Spinal cord (tissue), 10 donors: ENCODE measurements around the gene TMEM151A. TPM values are rescaled to one million over a fixed set of nuclear protein-coding genes. Genes with fewer than 3 reads are reported as not detected.
"Not testable (repeated sequence)": the region's sequence is repeated elsewhere in the genome, so short reads cannot be mapped to it uniquely, and the experiment has no call there.

Source experiments
- DNase-seq, 6 donors: peaks; one replicate each; pipeline versions ENCODE4 v3.0.0 to v3.0.0-alpha.2; 2013 to 2015; ENCODE audit warnings: low spot score in 6 of 6, low read depth in 4 of 6
- H3K27ac ChIP-seq: one replicate; pipeline ENCODE4 v1.5.1; 2013; ENCODE audit warnings: low read depth, low read length, control low read depth
- H3K27me3 ChIP-seq: one replicate; pipeline ENCODE4 v1.6.1; 2013; ENCODE audit warnings: low read length; ENCODE audit not compliant: control insufficient read depth, insufficient read depth
- H3K36me3 ChIP-seq: one replicate; pipeline ENCODE4 v1.6.1; 2013; ENCODE audit warnings: low read length; ENCODE audit not compliant: control insufficient read depth, insufficient read depth
- H3K4me1 ChIP-seq: one replicate; pipeline ENCODE4 v1.6.1; 2013; ENCODE audit warnings: low read length; ENCODE audit not compliant: control insufficient read depth, insufficient read depth
- H3K4me3 ChIP-seq: one replicate; pipeline ENCODE4 v1.5.1; 2013; ENCODE audit warnings: low read depth, low read length, control low read depth
- H3K9me3 ChIP-seq: one replicate; pipeline ENCODE4 v1.6.1; 2013; ENCODE audit warnings: low read length; ENCODE audit not compliant: control insufficient read depth, insufficient read depth
- WGBS: methylation state at CpG from one replicate; pipeline ENCODE4 v1.1.5; 2013; ENCODE audit warnings: missing lambda C conversion rate; ENCODE audit not compliant: insufficient coverage; 5-methylcytosine and 5-hydroxymethylcytosine counted together
- polyA plus RNA-seq, 2 donors: library from polyadenylated mRNA; unstranded; fragments of 120-200 nt; gene quantifications; one replicate each; pipeline ENCODE4 v1.2.1, GENCODE V29; 2013; ENCODE audit not compliant: insufficient read length in 2 of 2
- total RNA-seq, 2 donors: library from RNA; depleted of rRNA in 1 of 2; stranded (reverse); fragments of 120-200 nt in 1 of 2; fragments of >200 nt in 1 of 2; gene quantifications; one replicate each; pipeline versions ENCODE4 v1.2.3 to v1.2.4, GENCODE V29; 2013 to 2014
- donor health status: healthy.

The TMEM151A gene
- total and polyA plus RNA-seq, 4 donors = 8.0 to 52.0 (median 34.6) TPM

GRCh38 chr11:66294626-66295620 lies 3.2 kb downstream of the TMEM151A start:
- Histone ChIP-seq H3K9me3 (no peaks in the 10 kb centered on the region), H3K27me3 (peaks cover 13% of the 10 kb centered on the region), H3K27ac (no peak overlapping the region), H3K4me1 (peaks cover 27% of the 10 kb centered on the region), H3K36me3 (peaks cover 31% of the 10 kb centered on the region), H3K4me3 (no peak overlapping the region)
- WGBS = 78% methylated on average over 114 of the region's 123 CpGs
- DNase-seq = no peak

GRCh38 chr11:66297610-66298009 lies 5.9 kb downstream of the TMEM151A start:
- Histone ChIP-seq H3K4me3 (no peak overlapping the region), H3K36me3 (peaks cover 31% of the 10 kb centered on the region), H3K27ac (no peak overlapping the region), H3K4me1 (peaks cover 9% of the 10 kb centered on the region), H3K9me3 (no peaks in the 10 kb centered on the region), H3K27me3 (peaks cover 7% of the 10 kb centered on the region)
- DNase-seq = no peak
- 26% methylated on average over 6 of the region's 8 CpGs for WGBS

GRCh38 chr11:66299186-66299585 lies 7.5 kb downstream of the TMEM151A start:
- DNase-seq = no peak
- no peaks in the 10 kb centered on the region for H3K27me3 ChIP-seq
- H3K9me3 ChIP-seq = no peaks in the 10 kb centered on the region
- no peak overlapping the region for H3K27ac ChIP-seq
- H3K36me3 ChIP-seq = peaks cover 26% of the 10 kb centered on the region
- WGBS = 78% methylated on average over 1 of the region's 3 CpGs
- no peak overlapping the region for H3K4me3 ChIP-seq
- H3K4me1 ChIP-seq = no peaks in the 10 kb centered on the region

GRCh38 chr11:66302656-66303055 lies 11.0 kb downstream of the TMEM151A start:
- Histone ChIP-seq H3K27ac (no peak overlapping the region), H3K27me3 (no peaks in the 10 kb centered on the region), H3K4me1 (no peaks in the 10 kb centered on the region), H3K9me3 (no peaks in the 10 kb centered on the region), H3K36me3 (no peaks in the 10 kb centered on the region), H3K4me3 (no peak overlapping the region)
- WGBS = 86% methylated on average over 9 of the region's 12 CpGs
- DNase-seq = no peak

GRCh38 chr11:66309475-66309874 lies 17.8 kb downstream of the TMEM151A start:
- WGBS = 38% methylated on average over 3 of the region's 3 CpGs
- H3K4me3 ChIP-seq = no peak overlapping the region
- no peaks in the 10 kb centered on the region for H3K27me3 ChIP-seq
- H3K9me3 ChIP-seq = no peaks in the 10 kb centered on the region
- no peaks in the 10 kb centered on the region for H3K36me3 ChIP-seq
- peak in 1 of 6 donors; percentile 66 for DNase-seq
- no peak overlapping the region for H3K27ac ChIP-seq
- H3K4me1 ChIP-seq = peaks cover 27% of the 10 kb centered on the region

GRCh38 chr11:66310324-66310723 lies 18.6 kb downstream of the TMEM151A start:
- WGBS = 97% methylated on average over 8 of the region's 8 CpGs
- Histone ChIP-seq H3K9me3 (no peaks in the 10 kb centered on the region), H3K4me3 (no peak overlapping the region), H3K4me1 (peaks cover 27% of the 10 kb centered on the region), H3K27me3 (no peaks in the 10 kb centered on the region), H3K27ac (no peak overlapping the region), H3K36me3 (no peaks in the 10 kb centered on the region)
- no peak for DNase-seq

- not testable (repeated sequence) for H3K27ac ChIP-seq, H3K4me3 ChIP-seq, DNase-seq, H3K9me3 ChIP-seq, H3K27me3 ChIP-seq, H3K36me3 ChIP-seq
- peaks cover 30% of the 10 kb centered on the region for H3K4me1 ChIP-seq
- 96% methylated on average over 9 of the region's 18 CpGs for WGBS
These were observed 19.2 kb downstream of the TMEM151A start for GRCh38 chr11:66310803-66311440.

- no peaks in the 10 kb centered on the region for H3K9me3 ChIP-seq
- peaks cover 35% of the 10 kb centered on the region for H3K4me1 ChIP-seq
- peak overlapping the region; percentile 75 for H3K4me3 ChIP-seq
- DNase-seq = no peak
- peaks cover 4% of the 10 kb centered on the region for H3K36me3 ChIP-seq
- H3K27me3 ChIP-seq = no peaks in the 10 kb centered on the region
- WGBS = 26% methylated on average over 15 of the region's 26 CpGs
- H3K27ac ChIP-seq = peak overlapping the region; percentile 97
These were observed 19.8 kb downstream of the TMEM151A start for GRCh38 chr11:66311470-66311964.

GRCh38 chr11:66311965-66312548 lies 20.4 kb downstream of the TMEM151A start:
- peak in 5 of 6 donors; percentile 53 to 96 (median 78) for DNase-seq
- Histone ChIP-seq H3K4me1 (peaks cover 38% of the 10 kb centered on the region), H3K27ac (peak overlapping the region; percentile 97), H3K36me3 (peaks cover 4% of the 10 kb centered on the region), H3K4me3 (peak overlapping the region; percentile 75), H3K27me3 (no peaks in the 10 kb centered on the region), H3K9me3 (no peaks in the 10 kb centered on the region)
- WGBS = under 1% methylated on average over 44 of the region's 44 CpGs
